ENCODE results near the gene TRIO. TPM values are rescaled to one million over a fixed set of nuclear protein-coding genes. Genes with fewer than 3 reads are reported as not detected.

The TRIO gene
- total RNA-seq, 2 experiments from 2014 or later: 4.1 to 6.5 TPM

GRCh38 chr5:14146725-14147124 lies 3.6 kb downstream of the TRIO start:
- ChIA-PET CTCF (no interaction called here), POLR2A (no interaction called here)
- peaks cover 18 to 23% of the 10 kb centered on the region in 2 experiments for H3K27me3 ChIP-seq (ENCODE audit: control insufficient read depth in 1 of 2, insufficient read depth in 2 of 2, low read length in 2 of 2)
- H3K27me3 Mint-ChIP-seq: peaks cover 45% of the 10 kb centered on the region
- H3K4me3 ChIP-seq (ENCODE audit: low read length): no peak overlapping the region
- no peak for ATAC-seq (ENCODE audit: poor library complexity)
- H3K4me1 ChIP-seq (ENCODE audit: insufficient read depth, low read length): peaks cover 19% of the 10 kb centered on the region
- H3K36me3 ChIP-seq (ENCODE audit: insufficient read depth, low read length): no peaks in the 10 kb centered on the region
- H3K36me3 Mint-ChIP-seq (ENCODE audit: low read depth): peaks cover 6% of the 10 kb centered on the region
- H3K4me1 Mint-ChIP-seq (ENCODE audit: low read depth): peaks cover 14% of the 10 kb centered on the region
- peaks cover 0 to 5% of the 10 kb centered on the region in 2 experiments for H3K9me3 ChIP-seq (ENCODE audit: control insufficient read depth in 1 of 2, insufficient read depth in 1 of 2, low read length in 2 of 2)
- H3K27ac Mint-ChIP-seq: no peak overlapping the region
- no peaks in the 10 kb centered on the region for H3K9me3 Mint-ChIP-seq
- DNase-seq: no peak
- H3K4me3 Mint-ChIP-seq: peak overlapping the region; percentile 54
- intact Hi-C loops (cut with DNase I, micrococcal nuclease): loop anchor here in 1 of 2 experiments (10.0 kb wide), 3 partner anchors 118 to 708 kb away; partner anchors contain the start of gene OTULIN
- no peak for TF ChIP-seq CTCF (IDR thresholded peaks at IDR 0.05)
- no peak overlapping the region for H3K27ac ChIP-seq (ENCODE audit: low read depth in 1 of 2, low read length in 2 of 2)

GRCh38 chr5:14147210-14147609 lies 4.1 kb downstream of the TRIO start:
- no peak overlapping the region for H3K4me3 Mint-ChIP-seq
- intact Hi-C loops (cut with DNase I, micrococcal nuclease): loop anchor here in 1 of 2 experiments (10.0 kb wide), 3 partner anchors 118 to 708 kb away; partner anchors contain the start of gene OTULIN
- DNase-seq (no peak), ATAC-seq (ENCODE audit: poor library complexity) (no peak)
- no peak overlapping the region for H3K4me3 ChIP-seq (ENCODE audit: low read length)
- H3K27ac Mint-ChIP-seq: no peak overlapping the region
- H3K27me3 Mint-ChIP-seq: peaks cover 44% of the 10 kb centered on the region
- H3K27me3 ChIP-seq (ENCODE audit: control insufficient read depth in 1 of 2, insufficient read depth in 2 of 2, low read length in 2 of 2): peaks cover 15 to 18% of the 10 kb centered on the region in 2 experiments
- H3K4me1 ChIP-seq (ENCODE audit: insufficient read depth, low read length): peaks cover 17% of the 10 kb centered on the region
- H3K36me3 Mint-ChIP-seq (ENCODE audit: low read depth): peaks cover 6% of the 10 kb centered on the region
- CTCF ChIA-PET: no interaction called here
- no peak overlapping the region for H3K27ac ChIP-seq (ENCODE audit: low read depth in 1 of 2, low read length in 2 of 2)
- no peak for TF ChIP-seq CTCF (IDR thresholded peaks at IDR 0.05)
- POLR2A ChIA-PET: no interaction called here
- no peaks in the 10 kb centered on the region for H3K36me3 ChIP-seq (ENCODE audit: insufficient read depth, low read length)
- H3K9me3 ChIP-seq (ENCODE audit: control insufficient read depth in 1 of 2, insufficient read depth in 1 of 2, low read length in 2 of 2): peaks cover 0 to 5% of the 10 kb centered on the region in 2 experiments
- peaks cover 10% of the 10 kb centered on the region for H3K4me1 Mint-ChIP-seq (ENCODE audit: low read depth)
- no peaks in the 10 kb centered on the region for H3K9me3 Mint-ChIP-seq

GRCh38 chr5:14148483-14148882 lies 5.3 kb downstream of the TRIO start:
- ChIA-PET CTCF (no interaction called here), POLR2A (no interaction called here)
- Histone ChIP-seq H3K36me3 (ENCODE audit: insufficient read depth, low read length) (no peaks in the 10 kb centered on the region), H3K27me3 (ENCODE audit: control insufficient read depth in 1 of 2, insufficient read depth in 2 of 2, low read length in 2 of 2) (peaks cover 14 to 22% of the 10 kb centered on the region in 2 experiments), H3K4me3 (ENCODE audit: low read length) (no peak overlapping the region), H3K27ac (ENCODE audit: low read depth in 1 of 2, low read length in 2 of 2) (no peak overlapping the region), H3K4me1 (ENCODE audit: insufficient read depth, low read length) (peaks cover 10% of the 10 kb centered on the region), H3K9me3 (ENCODE audit: control insufficient read depth in 1 of 2, insufficient read depth in 1 of 2, low read length in 2 of 2) (peaks cover 0 to 5% of the 10 kb centered on the region in 2 experiments)
- peaks cover 6% of the 10 kb centered on the region for H3K4me1 Mint-ChIP-seq (ENCODE audit: low read depth)
- no peak for TF ChIP-seq CTCF (IDR thresholded peaks at IDR 0.05)
- ATAC-seq (ENCODE audit: poor library complexity): no peak
- H3K27me3 Mint-ChIP-seq: peaks cover 41% of the 10 kb centered on the region
- H3K9me3 Mint-ChIP-seq: no peaks in the 10 kb centered on the region
- peaks cover 6% of the 10 kb centered on the region for H3K36me3 Mint-ChIP-seq (ENCODE audit: low read depth)
- no peak for DNase-seq
- no peak overlapping the region for H3K27ac Mint-ChIP-seq
- no peak overlapping the region for H3K4me3 Mint-ChIP-seq
- intact Hi-C loops (cut with DNase I, micrococcal nuclease): loop anchor here in 1 of 2 experiments (10.0 kb wide), 3 partner anchors 116 to 706 kb away; partner anchors contain the start of gene OTULIN
